PC-3 (cell line): Measurements from ENCODE around the gene ITGA1. TPM values are rescaled to one million over a fixed set of nuclear protein-coding genes. Genes with fewer than 3 reads are reported as not detected.

Experiments
- ATAC-seq: fragments of 200-7000 bp; cut with Tn5 transposase; 2 replicates; pipeline ENCODE4 v1.9.1; 2020; ENCODE audit warnings: mild to moderate bottlenecking, moderate library complexity
- BruUV-seq: library from RNA; stranded (reverse); fragments of 400-500 nt; replicated peaks from 2 replicates; lab custom pipeline; 2021; lab: Mats Ljungman, UMichigan
- CTCF ChIA-PET: fragments of 300-600 bp; sonication (Branson Sonifier 250); formaldehyde crosslinking; loops from one replicate; lab custom pipeline; 2022; ENCODE audit warnings: antibody characterized with exemption; lab: Charles Lee
- POLR2A ChIA-PET: fragments of 300-600 bp; sonication (Branson Sonifier 250); formaldehyde crosslinking; loops from one replicate; lab custom pipeline; 2022; ENCODE audit warnings: antibody characterized with exemption; ENCODE audit not compliant: unreplicated experiment; lab: Charles Lee
- DNase-seq: peaks from one replicate; pipeline ENCODE4 v3.0.0-alpha.2; 2015
- H2AFZ ChIP-seq: fragments of 300-600 bp; sonication (generic); 2 replicates; pipeline ENCODE4 v1.6.0; 2016; ENCODE audit warnings: antibody characterized with exemption, low read length
- H3F3A ChIP-seq: fragments of 300-600 bp; sonication (generic); one replicate; pipeline ENCODE4 v1.6.0; 2017; ENCODE audit warnings: antibody characterized with exemption, low read length, control low read depth, mild to moderate bottlenecking; ENCODE audit not compliant: unreplicated experiment
- H3K27ac ChIP-seq: fragments of 300-600 bp; sonication (generic); 2 replicates; pipeline ENCODE4 v1.5.1; 2016; ENCODE audit warnings: mild to moderate bottlenecking, low read length
- H3K27me3 ChIP-seq: fragments of 300-600 bp; sonication (generic); 2 replicates; pipeline ENCODE4 v1.6.1; 2016; ENCODE audit warnings: low read length, mixed read lengths
- H3K36me3 ChIP-seq: fragments of 300-600 bp; sonication (generic); 2 replicates; pipeline ENCODE4 v1.6.1; 2016; ENCODE audit warnings: low read depth, mixed run types, low read length, mixed read lengths
- H3K4me1 ChIP-seq: fragments of 300-600 bp; sonication (generic); 2 replicates; pipeline ENCODE4 v1.5.1; 2016; ENCODE audit warnings: low read length; ENCODE audit not compliant: insufficient read depth
- H3K4me2 ChIP-seq: fragments of 300-600 bp; sonication (generic); 2 replicates; pipeline ENCODE4 v1.6.0; 2016; ENCODE audit warnings: low read length
- H3K4me3 ChIP-seq: fragments of 300-600 bp; sonication (generic); 2 replicates; pipeline ENCODE4 v1.5.1; 2016; ENCODE audit warnings: mild to moderate bottlenecking, low read length, mixed read lengths
- H3K79me2 ChIP-seq: fragments of 300-600 bp; sonication (generic); 2 replicates; pipeline ENCODE4 v1.6.1; 2017; ENCODE audit warnings: low read length, mixed read lengths
- H3K9ac ChIP-seq: fragments of 300-600 bp; sonication (generic); 2 replicates; pipeline ENCODE4 v1.6.0; 2016; ENCODE audit warnings: mild to moderate bottlenecking, low read length
- H3K9me2 ChIP-seq: fragments of 300-600 bp; sonication (generic); replicated peaks from 2 replicates; pipeline ENCODE4 v1.6.1; 2016; ENCODE audit warnings: mixed run types, low read length, mixed read lengths
- H3K9me3 ChIP-seq: fragments of 300-600 bp; sonication (generic); 2 replicates; pipeline ENCODE4 v1.6.1; 2016; ENCODE audit warnings: low read length, mixed read lengths
- H4K20me1 ChIP-seq: fragments of 300-600 bp; sonication (generic); 2 replicates; pipeline ENCODE4 v1.6.1; 2016; ENCODE audit warnings: low read length, mixed read lengths
- CTCF ChIP-seq: fragments of 300-600 bp; sonication (generic); conservative IDR thresholded peaks from 2 replicates; pipeline ENCODE4 v1.5.1; 2017; ENCODE audit warnings: antibody characterized with exemption, low read depth, mild to moderate bottlenecking, low read length
- EZH2 ChIP-seq: fragments of 300-600 bp; sonication (generic); IDR thresholded peaks from one replicate; pipeline ENCODE4 v1.6.1; 2017; ENCODE audit warnings: antibody characterized with exemption, mild to moderate bottlenecking, low read length; ENCODE audit not compliant: unreplicated experiment
- EZH2phosphoT487 ChIP-seq: fragments of 300-600 bp; sonication (generic); IDR thresholded peaks from 2 replicates; pipeline ENCODE4 v1.6.1; 2018; ENCODE audit warnings: mild to moderate bottlenecking, antibody characterized with exemption, low read length, borderline replicate concordance
- intact Hi-C: fragments of 100-400 bp; cut with micrococcal nuclease; formaldehyde crosslinking; loops from 2 replicates; pipeline ENCODE4 v1.9.0; 2023
- total RNA-seq: library from RNA; depleted of rRNA; stranded (reverse); fragments of >200 nt; gene quantifications from 2 replicates; pipeline ENCODE4 v1.2.3, GENCODE V29; 2014

Gene ITGA1
- total RNA-seq, 1 experiment from 2014 or later = 4.7 TPM

- BruUV-seq = no TSS peak
- Histone ChIP-seq H3K9me2 (no peaks in the 10 kb centered on the region), H3K4me1 (peaks cover 67% of the 10 kb centered on the region)
These were observed 202.8 kb downstream of the ITGA1 start for GRCh38 chr5:52990528-52990925.

GRCh38 chr5:52993367-52993766 is 205.7 kb downstream of the ITGA1 start:
- Histone ChIP-seq H3K79me2 (peaks cover 92% of the 10 kb centered on the region), H3K4me2 (peak overlapping the region; percentile 86), H3K36me3 (peaks cover 54% of the 10 kb centered on the region), H3K9me3 (no peaks in the 10 kb centered on the region), H3K4me1 (peaks cover 56% of the 10 kb centered on the region), H3K27me3 (no peaks in the 10 kb centered on the region), H3K4me3 (peak overlapping the region; percentile 89), H3K9me2 (no peaks in the 10 kb centered on the region), H4K20me1 (peaks cover 74% of the 10 kb centered on the region), H2AFZ (no peak overlapping the region), H3K27ac (no peak overlapping the region), H3F3A (peaks cover 2% of the 10 kb centered on the region), H3K9ac (no peak overlapping the region)
- TF ChIP-seq EZH2 = no peak
- no peak for TF ChIP-seq CTCF
- TF ChIP-seq EZH2phosphoT487 = no peak
- CTCF ChIA-PET = no interaction called here
- no TSS peak for BruUV-seq
- DNase-seq (no peak), ATAC-seq (no peak)
- POLR2A ChIA-PET = no interaction called here
- intact Hi-C loops = no loop called here

More at GRCh38 chr5:52990528-52990925, 202.8 kb downstream of the ITGA1 start:
- Histone ChIP-seq H3F3A (peaks cover 4% of the 10 kb centered on the region), H3K27ac (no peak overlapping the region), H4K20me1 (peaks cover 52% of the 10 kb centered on the region), H3K9ac (peak overlapping the region; percentile 96), H3K4me2 (peak overlapping the region; percentile 86), H2AFZ (no peak overlapping the region), H3K4me3 (peak overlapping the region; percentile 89), H3K36me3 (peaks cover 45% of the 10 kb centered on the region), H3K9me3 (no peaks in the 10 kb centered on the region), H3K27me3 (no peaks in the 10 kb centered on the region), H3K79me2 (peaks cover 68% of the 10 kb centered on the region)
- intact Hi-C loops = no loop called here
- DNase-seq (no peak), ATAC-seq (no peak)
- ChIA-PET POLR2A (interaction anchor here (0.6 to 0.8 kb wide), 3 partner anchors 29 to 50 kb away, joined by 3 to 5 read pairs (median 3); no protein-coding TSS in a partner anchor), CTCF (no interaction called here)
- TF ChIP-seq EZH2 (no peak), EZH2phosphoT487 (no peak), CTCF (no peak)

DNA sequence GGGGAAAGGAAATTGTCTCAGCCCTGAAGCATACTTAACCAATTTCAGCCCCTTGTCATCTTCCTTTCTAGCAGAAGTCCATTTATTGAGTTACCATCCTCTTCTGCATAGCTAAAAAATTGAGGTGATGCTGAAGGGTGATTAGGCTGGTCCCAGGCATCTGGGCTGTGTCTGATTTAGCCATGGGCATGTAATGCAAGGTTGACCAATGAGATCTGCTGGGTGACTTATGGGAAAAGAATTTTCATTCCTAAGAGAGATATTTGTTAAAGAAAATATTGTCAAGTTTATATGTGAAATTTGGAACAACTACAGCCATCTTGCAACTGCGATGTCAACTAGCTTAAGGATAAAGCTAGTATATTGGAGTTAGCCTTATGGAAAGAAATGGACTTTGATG is 206.6 kb downstream of the ITGA1 start:
- H3K4me3 ChIP-seq = peak overlapping the region; percentile 25
- H3K4me2 ChIP-seq = peak overlapping the region; percentile 86
- DNase-seq (no peak), ATAC-seq (no peak)
- H3K9me3 ChIP-seq = no peaks in the 10 kb centered on the region
- H2AFZ ChIP-seq = no peak overlapping the region
- peaks cover 81% of the 10 kb centered on the region for H4K20me1 ChIP-seq
- no peaks in the 10 kb centered on the region for H3K9me2 ChIP-seq
- intact Hi-C loops = no loop called here
- H3F3A ChIP-seq = no peaks in the 10 kb centered on the region
- no peak for TF ChIP-seq EZH2
- no peak for TF ChIP-seq CTCF
- no peak for TF ChIP-seq EZH2phosphoT487
- H3K36me3 ChIP-seq = peaks cover 60% of the 10 kb centered on the region
- H3K79me2 ChIP-seq = peaks cover 100% of the 10 kb centered on the region
- no peaks in the 10 kb centered on the region for H3K27me3 ChIP-seq
- BruUV-seq = no TSS peak
- peaks cover 52% of the 10 kb centered on the region for H3K4me1 ChIP-seq
- POLR2A ChIA-PET = interaction anchor here (0.7 kb wide), 1 partner anchor 51 kb away, joined by 3 read pairs; no protein-coding TSS in a partner anchor
- CTCF ChIA-PET = no interaction called here
- no peak overlapping the region for H3K27ac ChIP-seq
- H3K9ac ChIP-seq = no peak overlapping the region
